Calu3 (cell line): ENCODE measurements around the gene GLP2R. TPM values are rescaled to one million over a fixed set of nuclear protein-coding genes. Genes with fewer than 3 reads are reported as not detected.

Experiments
- BruUV-seq: library from RNA; stranded (reverse); fragments of 400-500 nt; replicated peaks from 2 replicates; lab custom pipeline; 2021; lab: Mats Ljungman, UMichigan
- CTCF ChIA-PET: fragments of 300-600 bp; sonication (Branson Sonifier 250); formaldehyde crosslinking; loops from one replicate; lab custom pipeline; 2022; ENCODE audit warnings: antibody characterized with exemption; lab: Charles Lee
- DNase-seq: peaks from one replicate; pipeline ENCODE4 v3.0.0; 2022
- H3K27ac Mint-ChIP-seq: one replicate; pipeline ENCODE4 v1.8.0; 2022; ENCODE audit warnings: mixed read lengths; ENCODE audit not compliant: unreplicated experiment
- H3K27me3 Mint-ChIP-seq: one replicate; pipeline ENCODE4 v1.8.0; 2022; ENCODE audit warnings: mixed read lengths; ENCODE audit not compliant: unreplicated experiment
- H3K36me3 Mint-ChIP-seq: one replicate; pipeline ENCODE4 v1.8.0; 2022; ENCODE audit warnings: mild to moderate bottlenecking, moderate library complexity, mixed read lengths; ENCODE audit not compliant: insufficient read depth, unreplicated experiment
- H3K4me1 Mint-ChIP-seq: one replicate; pipeline ENCODE4 v1.8.0; 2022; ENCODE audit warnings: mild to moderate bottlenecking, low read depth, mixed read lengths; ENCODE audit not compliant: unreplicated experiment
- H3K4me3 Mint-ChIP-seq: one replicate; pipeline ENCODE4 v1.8.0; 2022; ENCODE audit warnings: mild to moderate bottlenecking, low read depth, moderate library complexity, mixed read lengths; ENCODE audit not compliant: unreplicated experiment
- H3K9me3 Mint-ChIP-seq: one replicate; pipeline ENCODE4 v1.8.0; 2022; ENCODE audit warnings: low read depth, mixed read lengths; ENCODE audit not compliant: unreplicated experiment
- intact Hi-C: fragments of 100-400 bp; cut with micrococcal nuclease; formaldehyde crosslinking; loops from one replicate; pipeline ENCODE4 v1.10.0; 2022; ENCODE audit not compliant: unreplicated experiment
- total RNA-seq: library from RNA; stranded (reverse); gene quantifications from 2 replicates; pipeline ENCODE4 v1.2.3, GENCODE V29; 2022
- TF ChIP-seq, protein P1 (sequence below): fragments of 200-600 bp; IDR thresholded peaks from one replicate; pipeline ENCODE4 v1.8.0; 2022; ENCODE audit warnings: antibody characterized with exemption; ENCODE audit not compliant: unreplicated experiment

Gene GLP2R
- total RNA-seq, 1 experiment from 2014 or later: 0.59 TPM

- Mint-ChIP-seq H3K9me3 (peaks cover 4% of the 10 kb centered on the region), H3K4me3 (no peak overlapping the region), H3K27ac (peak overlapping the region; percentile 26), H3K4me1 (peaks cover 8% of the 10 kb centered on the region), H3K27me3 (no peaks in the 10 kb centered on the region), H3K36me3 (no peaks in the 10 kb centered on the region)
- intact Hi-C loops: no loop called here
- CTCF ChIA-PET: no interaction called here
- BruUV-seq: no TSS peak
- TF ChIP-seq, protein P1, sequence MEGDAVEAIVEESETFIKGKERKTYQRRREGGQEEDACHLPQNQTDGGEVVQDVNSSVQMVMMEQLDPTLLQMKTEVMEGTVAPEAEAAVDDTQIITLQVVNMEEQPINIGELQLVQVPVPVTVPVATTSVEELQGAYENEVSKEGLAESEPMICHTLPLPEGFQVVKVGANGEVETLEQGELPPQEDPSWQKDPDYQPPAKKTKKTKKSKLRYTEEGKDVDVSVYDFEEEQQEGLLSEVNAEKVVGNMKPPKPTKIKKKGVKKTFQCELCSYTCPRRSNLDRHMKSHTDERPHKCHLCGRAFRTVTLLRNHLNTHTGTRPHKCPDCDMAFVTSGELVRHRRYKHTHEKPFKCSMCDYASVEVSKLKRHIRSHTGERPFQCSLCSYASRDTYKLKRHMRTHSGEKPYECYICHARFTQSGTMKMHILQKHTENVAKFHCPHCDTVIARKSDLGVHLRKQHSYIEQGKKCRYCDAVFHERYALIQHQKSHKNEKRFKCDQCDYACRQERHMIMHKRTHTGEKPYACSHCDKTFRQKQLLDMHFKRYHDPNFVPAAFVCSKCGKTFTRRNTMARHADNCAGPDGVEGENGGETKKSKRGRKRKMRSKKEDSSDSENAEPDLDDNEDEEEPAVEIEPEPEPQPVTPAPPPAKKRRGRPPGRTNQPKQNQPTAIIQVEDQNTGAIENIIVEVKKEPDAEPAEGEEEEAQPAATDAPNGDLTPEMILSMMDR: no peak
- peak; percentile 57 for DNase-seq
Measured at GRCh38 chr17:9802294-9802693, 23.4 kb upstream of the GLP2R start.

DNA sequence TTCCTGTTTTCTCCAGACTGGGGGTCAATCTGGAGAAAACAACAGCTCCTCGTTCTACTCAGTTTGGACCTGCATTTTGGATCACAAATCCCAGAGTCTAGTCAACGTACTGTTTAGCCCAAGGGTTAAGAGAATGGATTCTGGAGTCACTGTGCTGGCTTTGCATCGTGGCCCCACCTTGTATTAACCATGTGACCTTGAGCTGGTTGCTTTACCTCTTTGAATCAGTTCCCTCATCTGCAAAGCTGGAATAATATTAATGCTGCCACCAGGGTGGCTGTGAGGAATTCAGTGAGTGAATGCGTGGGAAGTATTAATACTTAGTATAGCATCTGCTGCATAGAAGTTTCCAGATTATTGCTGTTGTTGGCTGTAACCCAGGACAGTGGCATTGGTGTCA lies 23.0 kb upstream of the GLP2R start:
- no peak for DNase-seq
- Mint-ChIP-seq H3K9me3 (peaks cover 4% of the 10 kb centered on the region), H3K4me3 (no peak overlapping the region), H3K27me3 (no peaks in the 10 kb centered on the region), H3K27ac (peak overlapping the region; percentile 26), H3K4me1 (peaks cover 8% of the 10 kb centered on the region), H3K36me3 (no peaks in the 10 kb centered on the region)
- BruUV-seq: no TSS peak
- intact Hi-C loops: no loop called here
- TF ChIP-seq, protein P1: no peak
- CTCF ChIA-PET: no interaction called here

DNA sequence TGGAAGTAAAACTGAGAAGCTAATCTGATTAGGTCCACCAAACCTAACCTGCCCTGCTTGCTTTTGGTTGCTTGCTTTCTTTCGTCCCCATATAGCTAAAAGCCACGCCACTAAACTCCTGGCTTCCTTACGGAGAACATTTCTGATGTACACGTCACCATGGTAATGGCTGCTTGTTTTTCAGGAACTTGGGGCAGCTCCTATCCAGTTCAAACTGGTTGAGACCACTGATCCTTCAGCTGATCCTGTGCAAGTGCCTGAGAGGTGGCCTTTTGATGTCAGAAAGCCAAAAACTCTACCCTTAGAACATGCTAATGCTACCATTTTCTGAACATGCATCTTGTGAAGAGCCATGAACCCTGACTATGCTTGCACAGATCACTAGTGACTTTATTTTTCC lies 20.0 kb upstream of the GLP2R start:
- no peaks in the 10 kb centered on the region for H3K36me3 Mint-ChIP-seq
- H3K27me3 Mint-ChIP-seq: no peaks in the 10 kb centered on the region
- DNase-seq: no peak
- intact Hi-C loops: no loop called here
- H3K9me3 Mint-ChIP-seq: peaks cover 4% of the 10 kb centered on the region
- TF ChIP-seq, protein P1: no peak
- no peak overlapping the region for H3K27ac Mint-ChIP-seq
- no peak overlapping the region for H3K4me3 Mint-ChIP-seq
- CTCF ChIA-PET: interaction anchor here (0.9 kb wide), 1 partner anchor 129 kb away, joined by 3 read pairs; no protein-coding TSS in a partner anchor
- BruUV-seq: no TSS peak
- H3K4me1 Mint-ChIP-seq: peaks cover 4% of the 10 kb centered on the region

GRCh38 chr17:9806699-9807098 lies 19.0 kb upstream of the GLP2R start:
- peaks cover 4% of the 10 kb centered on the region for H3K9me3 Mint-ChIP-seq
- no TSS peak for BruUV-seq
- CTCF ChIA-PET: no interaction called here
- intact Hi-C loops: no loop called here
- TF ChIP-seq, protein P1: no peak
- no peak for DNase-seq
- no peaks in the 10 kb centered on the region for H3K27me3 Mint-ChIP-seq
- H3K36me3 Mint-ChIP-seq: no peaks in the 10 kb centered on the region
- H3K4me1 Mint-ChIP-seq: peaks cover 12% of the 10 kb centered on the region
- no peak overlapping the region for H3K4me3 Mint-ChIP-seq
- H3K27ac Mint-ChIP-seq: no peak overlapping the region
